ENCODE measurements around the gene TECPR1.

The TECPR1 gene, protein sequence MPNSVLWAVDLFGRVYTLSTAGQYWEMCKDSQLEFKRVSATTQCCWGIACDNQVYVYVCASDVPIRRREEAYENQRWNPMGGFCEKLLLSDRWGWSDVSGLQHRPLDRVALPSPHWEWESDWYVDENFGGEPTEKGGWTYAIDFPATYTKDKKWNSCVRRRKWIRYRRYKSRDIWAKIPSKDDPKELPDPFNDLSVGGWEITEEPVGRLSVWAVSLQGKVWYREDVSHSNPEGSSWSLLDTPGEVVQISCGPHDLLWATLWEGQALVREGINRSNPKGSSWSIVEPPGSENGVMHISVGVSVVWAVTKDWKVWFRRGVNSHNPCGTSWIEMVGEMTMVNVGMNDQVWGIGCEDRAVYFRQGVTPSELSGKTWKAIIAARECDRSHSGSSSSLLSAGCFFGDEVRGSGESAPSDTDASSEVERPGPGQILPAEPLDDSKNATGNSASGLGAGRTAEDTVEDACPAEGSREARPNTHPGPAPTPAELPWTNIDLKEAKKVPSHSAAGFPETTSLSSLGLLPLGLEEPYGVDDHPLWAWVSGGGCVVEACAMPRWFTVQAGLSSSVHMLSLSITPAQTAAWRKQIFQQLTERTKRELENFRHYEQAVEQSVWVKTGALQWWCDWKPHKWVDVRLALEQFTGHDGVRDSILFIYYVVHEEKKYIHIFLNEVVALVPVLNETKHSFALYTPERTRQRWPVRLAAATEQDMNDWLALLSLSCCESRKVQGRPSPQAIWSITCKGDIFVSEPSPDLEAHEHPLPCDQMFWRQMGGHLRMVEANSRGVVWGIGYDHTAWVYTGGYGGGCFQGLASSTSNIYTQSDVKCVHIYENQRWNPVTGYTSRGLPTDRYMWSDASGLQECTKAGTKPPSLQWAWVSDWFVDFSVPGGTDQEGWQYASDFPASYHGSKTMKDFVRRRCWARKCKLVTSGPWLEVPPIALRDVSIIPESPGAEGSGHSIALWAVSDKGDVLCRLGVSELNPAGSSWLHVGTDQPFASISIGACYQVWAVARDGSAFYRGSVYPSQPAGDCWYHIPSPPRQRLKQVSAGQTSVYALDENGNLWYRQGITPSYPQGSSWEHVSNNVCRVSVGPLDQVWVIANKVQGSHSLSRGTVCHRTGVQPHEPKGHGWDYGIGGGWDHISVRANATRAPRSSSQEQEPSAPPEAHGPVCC

DNA sequence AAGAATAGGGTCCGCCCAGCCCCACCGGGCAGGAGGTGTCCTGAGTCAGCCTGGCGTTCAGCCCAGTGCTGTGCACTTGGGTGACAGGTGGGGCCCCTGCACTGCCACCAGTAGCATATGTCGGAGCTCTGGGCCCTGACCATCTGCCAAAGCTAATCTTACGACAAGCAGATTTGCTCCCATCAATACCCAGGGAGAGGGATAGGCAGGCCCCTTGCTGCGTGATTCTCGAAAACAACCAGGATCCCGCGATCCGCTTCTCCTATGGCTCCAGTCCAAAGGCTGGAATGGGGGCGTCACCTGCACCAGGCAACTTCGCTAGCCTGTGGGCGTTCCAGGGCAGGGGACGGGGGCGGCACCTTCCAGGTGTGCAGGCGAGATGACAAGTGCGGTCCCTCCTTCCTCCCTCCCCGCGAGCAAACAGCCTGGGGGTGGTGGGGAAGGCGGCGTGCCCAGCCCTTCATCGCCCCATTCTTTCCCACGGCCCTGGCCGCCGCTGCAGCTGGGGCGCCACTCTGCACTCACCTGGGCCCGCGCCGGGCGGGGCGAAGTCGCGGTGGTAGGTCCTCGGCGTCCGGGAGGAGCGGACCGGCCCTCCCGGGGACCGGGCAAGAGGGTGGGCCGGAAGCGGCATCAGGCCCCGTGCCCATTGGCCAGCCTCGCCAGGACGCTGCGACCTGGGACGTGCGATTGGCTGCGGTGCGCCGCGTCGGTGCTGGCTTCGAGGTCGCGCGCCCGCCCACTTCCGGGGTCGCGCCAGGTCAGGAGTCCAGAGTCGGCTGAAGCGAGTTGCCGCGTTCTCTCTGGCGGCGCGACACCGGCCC, at the start of gene TECPR1:
TSS of gene TECPR1 (minus strand) at position 632 of the 824 bp plus-strand sequence. CDS start 6,086 bp downstream, outside the sequence.
- Histone ChIP-seq H2AFZ (ENCODE audit: low read depth) (peak within 1 kb of the TSS; percentile 93), H4K20me1 (ENCODE audit: insufficient read depth) (no peaks in the 10 kb centered on the region), H3K4me3 (IDR thresholded peaks at IDR 0.05; ENCODE audit: insufficient read depth, low read depth, low read length) (no peak within 1 kb of the TSS), H3K27me3 (ENCODE audit: insufficient read depth, low read depth) (no peaks in the 10 kb centered on the region), H3K27ac (peak within 1 kb of the TSS; percentile 52), H3K4me1 (ENCODE audit: low read depth, poor library complexity, severe bottlenecking) (peaks cover 22% of the 10 kb centered on the region), H3K9ac (peak within 1 kb of the TSS; percentile 37; the same call in 1 of the 2 replicates), H3K36me3 (ENCODE audit: insufficient read depth) (no peaks in the 10 kb centered on the region), H3K79me2 (ENCODE audit: insufficient read depth, low read depth) (peaks cover 14% of the 10 kb centered on the region; the same call in 1 of the 2 replicates), H3K4me2 (peak within 1 kb of the TSS; percentile 97)
- TF ChIP-seq, protein P1, sequence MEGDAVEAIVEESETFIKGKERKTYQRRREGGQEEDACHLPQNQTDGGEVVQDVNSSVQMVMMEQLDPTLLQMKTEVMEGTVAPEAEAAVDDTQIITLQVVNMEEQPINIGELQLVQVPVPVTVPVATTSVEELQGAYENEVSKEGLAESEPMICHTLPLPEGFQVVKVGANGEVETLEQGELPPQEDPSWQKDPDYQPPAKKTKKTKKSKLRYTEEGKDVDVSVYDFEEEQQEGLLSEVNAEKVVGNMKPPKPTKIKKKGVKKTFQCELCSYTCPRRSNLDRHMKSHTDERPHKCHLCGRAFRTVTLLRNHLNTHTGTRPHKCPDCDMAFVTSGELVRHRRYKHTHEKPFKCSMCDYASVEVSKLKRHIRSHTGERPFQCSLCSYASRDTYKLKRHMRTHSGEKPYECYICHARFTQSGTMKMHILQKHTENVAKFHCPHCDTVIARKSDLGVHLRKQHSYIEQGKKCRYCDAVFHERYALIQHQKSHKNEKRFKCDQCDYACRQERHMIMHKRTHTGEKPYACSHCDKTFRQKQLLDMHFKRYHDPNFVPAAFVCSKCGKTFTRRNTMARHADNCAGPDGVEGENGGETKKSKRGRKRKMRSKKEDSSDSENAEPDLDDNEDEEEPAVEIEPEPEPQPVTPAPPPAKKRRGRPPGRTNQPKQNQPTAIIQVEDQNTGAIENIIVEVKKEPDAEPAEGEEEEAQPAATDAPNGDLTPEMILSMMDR (conservative IDR thresholded peaks at IDR 0.05; ENCODE audit: low read depth, low read length): no peak

DNA sequence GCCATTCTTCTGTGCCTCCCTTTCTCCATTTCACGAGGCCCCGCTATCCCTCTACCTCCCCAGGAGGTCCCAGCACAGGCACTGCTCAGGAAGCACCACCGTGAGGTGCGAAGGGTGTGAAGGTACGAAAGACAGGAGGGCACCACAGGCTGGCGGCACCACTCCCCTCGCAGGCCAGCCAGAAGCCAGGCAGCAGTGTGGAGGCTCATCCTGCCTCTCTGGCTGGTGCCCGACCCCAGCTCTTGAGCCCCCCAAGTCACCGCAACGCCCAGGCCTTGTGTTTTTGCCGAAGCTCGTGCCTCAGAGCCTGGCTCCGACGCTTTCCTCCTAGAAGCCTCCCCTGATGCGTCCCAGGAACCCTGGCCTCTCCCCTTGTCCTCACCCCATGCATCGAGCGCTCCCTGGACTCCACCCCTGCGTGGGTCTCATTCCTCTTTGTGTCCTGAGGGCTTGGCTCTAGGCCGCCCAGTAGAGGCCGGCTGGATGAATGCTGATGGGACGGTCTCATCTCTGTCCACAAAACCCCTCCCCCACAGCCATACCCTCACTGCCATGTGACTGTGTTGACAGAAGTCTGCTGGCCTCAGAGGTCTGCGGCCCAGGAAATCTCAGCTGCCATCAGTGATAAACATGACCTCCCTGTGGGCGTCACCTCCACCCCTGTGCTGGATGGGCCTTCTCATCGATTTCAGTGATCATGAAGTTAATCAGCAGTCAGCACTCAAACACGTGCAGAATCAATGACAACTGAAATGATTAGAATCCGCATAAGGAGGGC, 48.8 kb upstream of the TECPR1 start:
- H3K9ac ChIP-seq: no peak overlapping the region
- no peak overlapping the region for H3K4me3 ChIP-seq (IDR thresholded peaks at IDR 0.05; ENCODE audit: insufficient read depth, low read depth, low read length)
- TF ChIP-seq, protein P1 (conservative IDR thresholded peaks at IDR 0.05; ENCODE audit: low read depth, low read length): no peak
- no peaks in the 10 kb centered on the region for H3K4me1 ChIP-seq (ENCODE audit: low read depth, poor library complexity, severe bottlenecking)
- H3K36me3 ChIP-seq (ENCODE audit: insufficient read depth): no peaks in the 10 kb centered on the region
- H3K27me3 ChIP-seq (ENCODE audit: insufficient read depth, low read depth): no peaks in the 10 kb centered on the region
- no peak overlapping the region for H3K27ac ChIP-seq
- H4K20me1 ChIP-seq (ENCODE audit: insufficient read depth): no peaks in the 10 kb centered on the region
- no peak overlapping the region for H3K4me2 ChIP-seq
- H3K79me2 ChIP-seq (ENCODE audit: insufficient read depth, low read depth): no peaks in the 10 kb centered on the region
- H2AFZ ChIP-seq (ENCODE audit: low read depth): no peak overlapping the region

DNA sequence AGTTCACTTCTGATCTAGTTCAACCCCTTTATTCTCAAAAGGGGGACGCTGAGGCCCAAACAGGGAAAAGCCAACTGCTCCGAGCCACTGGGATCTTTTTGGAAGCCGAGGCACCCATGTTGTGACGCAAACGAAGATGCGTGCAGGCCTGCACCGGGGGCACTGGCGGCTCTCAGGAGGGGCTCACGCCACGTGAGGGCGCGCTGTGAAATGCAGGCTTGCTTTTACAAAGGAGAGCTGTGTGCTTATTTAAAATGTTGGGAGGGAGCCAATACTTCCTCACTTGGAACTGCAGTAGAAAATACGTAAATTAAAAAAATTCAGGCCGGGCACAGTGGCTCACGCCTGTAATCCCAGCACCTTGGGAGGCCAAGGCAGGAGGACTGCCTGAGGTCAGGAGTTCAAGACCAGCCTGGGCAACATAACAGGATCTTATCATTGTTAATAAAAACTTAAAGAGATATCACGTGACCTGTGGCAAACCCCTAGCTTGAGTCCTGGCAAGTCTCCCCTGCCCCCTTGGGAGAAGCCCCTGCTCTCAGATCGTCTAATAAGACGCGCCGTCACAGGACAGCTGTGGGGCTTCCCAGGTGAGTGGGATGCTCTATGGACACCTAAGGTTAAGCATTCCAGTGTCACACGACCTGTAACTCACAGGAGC, 45.7 kb upstream of the TECPR1 start:
- TF ChIP-seq, protein P1 (conservative IDR thresholded peaks at IDR 0.05; ENCODE audit: low read depth, low read length): no peak
- H3K27ac ChIP-seq: no peak overlapping the region
- no peaks in the 10 kb centered on the region for H3K79me2 ChIP-seq (ENCODE audit: insufficient read depth, low read depth)
- H3K4me1 ChIP-seq (ENCODE audit: low read depth, poor library complexity, severe bottlenecking): no peaks in the 10 kb centered on the region
- no peaks in the 10 kb centered on the region for H3K36me3 ChIP-seq (ENCODE audit: insufficient read depth)
- H2AFZ ChIP-seq (ENCODE audit: low read depth): no peak overlapping the region
- H3K27me3 ChIP-seq (ENCODE audit: insufficient read depth, low read depth): no peaks in the 10 kb centered on the region
- no peaks in the 10 kb centered on the region; the same call in 1 of the 2 replicates for H4K20me1 ChIP-seq (ENCODE audit: insufficient read depth)
- H3K4me2 ChIP-seq: no peak overlapping the region
- H3K9ac ChIP-seq: no peak overlapping the region
- no peak overlapping the region for H3K4me3 ChIP-seq (IDR thresholded peaks at IDR 0.05; ENCODE audit: insufficient read depth, low read depth, low read length)
